ENCODE results near the gene CENPB. TPM values are rescaled to one million over a fixed set of nuclear protein-coding genes. Genes with fewer than 3 reads are reported as not detected.

CENPB gene
- total RNA-seq, 3 donors from 2014 or later, result 71.7 to 114 (median 75.0) TPM

GRCh38 chr20:3804254-3804751 is 17.8 kb upstream of the CENPB start:
- Histone ChIP-seq H3K4me3 (no peak overlapping the region), H3K4me1 (ENCODE audit: low read depth) (peaks cover 36% of the 10 kb centered on the region), H3K36me3 (ENCODE audit: low read depth) (no peaks in the 10 kb centered on the region), H3K9me3 (no peaks in the 10 kb centered on the region)
- intact Hi-C loops (cut with DNase I, micrococcal nuclease), result no loop called here
- no peak for TF ChIP-seq CTCF (IDR thresholded peaks at IDR 0.05)
- DNase-seq (peak in 2 of 3 donors; percentile 14 to 49), ATAC-seq (no peak)

- intact Hi-C loops (cut with DNase I, micrococcal nuclease), result no loop called here
- no peak for TF ChIP-seq CTCF (IDR thresholded peaks at IDR 0.05)
- H3K4me1 ChIP-seq (ENCODE audit: low read depth), result peaks cover 39% of the 10 kb centered on the region
- H3K36me3 ChIP-seq (ENCODE audit: low read depth), result no peaks in the 10 kb centered on the region
- DNase-seq (peak in 2 of 3 donors; percentile 17 to 55), ATAC-seq (no peak)
- no peak overlapping the region for H3K4me3 ChIP-seq
- H3K9me3 ChIP-seq, result no peaks in the 10 kb centered on the region
These were observed 17.3 kb upstream of the CENPB start for GRCh38 chr20:3803854-3804253.

GRCh38 chr20:3803289-3803688 is 16.7 kb upstream of the CENPB start:
- Histone ChIP-seq H3K4me1 (ENCODE audit: low read depth) (peaks cover 39% of the 10 kb centered on the region), H3K4me3 (no peak overlapping the region), H3K36me3 (ENCODE audit: low read depth) (no peaks in the 10 kb centered on the region), H3K9me3 (no peaks in the 10 kb centered on the region)
- ATAC-seq (no peak), DNase-seq (peak in 2 of 3 donors; percentile 21 to 54)
- intact Hi-C loops (cut with DNase I, micrococcal nuclease), result no loop called here
- no peak for TF ChIP-seq CTCF (IDR thresholded peaks at IDR 0.05)

GRCh38 chr20:3802524-3803239 is 16.1 kb upstream of the CENPB start:
- intact Hi-C loops (cut with DNase I, micrococcal nuclease), result no loop called here
- no peak for TF ChIP-seq CTCF (IDR thresholded peaks at IDR 0.05)
- H3K36me3 ChIP-seq (ENCODE audit: low read depth), result no peaks in the 10 kb centered on the region
- ATAC-seq, result no peak
- H3K9me3 ChIP-seq, result no peaks in the 10 kb centered on the region
- peak in 1 of 3 donors; percentile 36 for DNase-seq
- H3K4me3 ChIP-seq, result no peak overlapping the region
- peaks cover 38% of the 10 kb centered on the region for H3K4me1 ChIP-seq (ENCODE audit: low read depth)

- DNase-seq, result peak in 1 of 3 donors; percentile 51
- Histone ChIP-seq H3K4me1 (ENCODE audit: low read depth) (peaks cover 38% of the 10 kb centered on the region), H3K36me3 (ENCODE audit: low read depth) (no peaks in the 10 kb centered on the region), H3K9me3 (no peaks in the 10 kb centered on the region), H3K4me3 (no peak overlapping the region)
- intact Hi-C loops (cut with DNase I, micrococcal nuclease), result no loop called here
- ATAC-seq, result no peak
- TF ChIP-seq CTCF (IDR thresholded peaks at IDR 0.05), result no peak
These were observed 15.3 kb upstream of the CENPB start for GRCh38 chr20:3801846-3802245.
